GM10847 (cell line): ENCODE data around the gene MYH10.

Source experiments
- POLR2A ChIP-seq: IDR thresholded peaks from 2 replicates; pipeline ENCODE4 v1.6.1; 2011; ENCODE audit not compliant: insufficient read length; ENCODE audit errors: extremely low read depth

Gene MYH10

DNA sequence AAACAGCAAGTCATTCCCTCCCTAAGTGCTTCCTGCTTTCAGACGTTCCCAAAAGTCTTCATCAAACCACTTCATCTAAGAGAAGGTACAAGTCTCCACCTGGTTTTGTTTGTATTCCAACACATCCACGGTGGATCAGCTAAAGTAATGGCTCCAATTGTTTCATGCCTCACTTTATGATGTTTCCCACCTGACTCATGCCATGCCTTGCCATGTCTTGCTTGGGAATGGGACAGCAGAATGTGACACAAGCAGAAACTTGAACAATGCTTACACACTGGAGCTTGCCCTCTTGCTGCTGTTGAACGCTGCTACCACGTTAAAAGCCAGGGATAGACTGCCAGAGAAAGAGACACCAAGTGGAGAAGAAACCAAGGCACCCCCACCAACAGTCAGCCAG lies 43.8 kb downstream of the MYH10 start:
- TF ChIP-seq POLR2A, result no peak

- TF ChIP-seq POLR2A, result no peak
Measured at GRCh38 chr17:8585911-8586310, 44.6 kb downstream of the MYH10 start.

- no peak for TF ChIP-seq POLR2A
Measured at GRCh38 chr17:8583954-8584353, 46.6 kb downstream of the MYH10 start.

DNA sequence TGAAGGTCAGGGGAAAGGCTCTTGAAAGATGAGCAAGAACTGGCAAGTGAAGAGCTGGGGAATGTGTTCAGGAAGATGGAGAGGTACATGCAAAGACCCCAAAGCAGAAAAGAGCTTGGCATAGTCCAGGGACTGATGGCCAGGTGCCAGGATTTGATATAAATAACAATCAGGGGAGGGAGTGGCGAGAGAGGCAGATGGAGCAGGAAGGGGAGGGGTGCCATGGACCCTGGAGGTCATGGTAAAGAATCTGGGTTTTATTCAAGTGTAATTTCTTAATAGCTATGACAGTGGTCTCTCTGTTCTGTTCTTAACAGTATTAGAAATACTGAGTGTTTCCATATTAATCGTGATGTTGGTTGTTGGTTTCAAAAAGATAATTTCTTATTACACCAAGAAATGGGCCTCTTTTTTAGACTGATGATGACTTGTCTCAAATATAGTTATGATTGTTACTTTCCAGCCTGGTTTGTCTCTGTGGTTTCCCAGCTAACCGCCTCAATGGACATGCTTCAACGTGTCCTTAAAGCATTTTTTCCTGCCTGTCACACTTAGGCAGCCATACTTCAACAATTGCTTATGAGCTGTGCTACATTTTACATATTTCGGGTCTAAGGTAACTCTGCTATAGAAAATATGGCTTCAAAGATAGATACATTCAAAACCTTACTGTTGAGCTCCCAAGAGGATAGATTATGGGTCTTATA lies 49.4 kb downstream of the MYH10 start:
- TF ChIP-seq POLR2A, result no peak

- no peak for TF ChIP-seq POLR2A
Measured at GRCh38 chr17:8577868-8578267, 52.7 kb downstream of the MYH10 start.

- TF ChIP-seq POLR2A, result no peak
Measured at GRCh38 chr17:8576559-8577294, 53.8 kb downstream of the MYH10 start.

DNA sequence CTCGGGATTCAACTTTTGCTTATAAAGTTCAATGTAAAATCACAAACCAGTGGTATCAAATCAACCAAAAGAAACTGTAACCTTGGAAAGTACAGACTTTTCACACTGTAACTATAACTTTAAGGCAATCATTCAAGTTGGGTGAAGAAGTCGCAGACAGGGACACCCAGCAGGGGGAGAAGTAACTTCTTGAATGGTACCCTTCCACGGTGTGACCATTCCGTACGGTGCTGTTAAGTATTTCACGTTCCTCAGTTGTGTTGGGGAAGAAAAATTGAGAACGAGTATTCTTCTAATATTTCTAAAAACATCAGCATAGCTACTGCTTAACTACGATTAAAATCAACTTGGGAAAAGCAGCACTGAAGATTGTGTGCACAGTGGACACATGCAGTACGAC lies 55.8 kb downstream of the MYH10 start:
- no peak for TF ChIP-seq POLR2A

GRCh38 chr17:8572764-8573163 lies 57.8 kb downstream of the MYH10 start:
- TF ChIP-seq POLR2A, result no peak

- no peak for TF ChIP-seq POLR2A
Measured at GRCh38 chr17:8563981-8564602, 66.4 kb downstream of the MYH10 start.

- no peak for TF ChIP-seq POLR2A
Measured at GRCh38 chr17:8563024-8563776, 67.3 kb downstream of the MYH10 start.

- TF ChIP-seq POLR2A, result no peak
Measured at GRCh38 chr17:8558144-8558543, 72.4 kb downstream of the MYH10 start.

DNA sequence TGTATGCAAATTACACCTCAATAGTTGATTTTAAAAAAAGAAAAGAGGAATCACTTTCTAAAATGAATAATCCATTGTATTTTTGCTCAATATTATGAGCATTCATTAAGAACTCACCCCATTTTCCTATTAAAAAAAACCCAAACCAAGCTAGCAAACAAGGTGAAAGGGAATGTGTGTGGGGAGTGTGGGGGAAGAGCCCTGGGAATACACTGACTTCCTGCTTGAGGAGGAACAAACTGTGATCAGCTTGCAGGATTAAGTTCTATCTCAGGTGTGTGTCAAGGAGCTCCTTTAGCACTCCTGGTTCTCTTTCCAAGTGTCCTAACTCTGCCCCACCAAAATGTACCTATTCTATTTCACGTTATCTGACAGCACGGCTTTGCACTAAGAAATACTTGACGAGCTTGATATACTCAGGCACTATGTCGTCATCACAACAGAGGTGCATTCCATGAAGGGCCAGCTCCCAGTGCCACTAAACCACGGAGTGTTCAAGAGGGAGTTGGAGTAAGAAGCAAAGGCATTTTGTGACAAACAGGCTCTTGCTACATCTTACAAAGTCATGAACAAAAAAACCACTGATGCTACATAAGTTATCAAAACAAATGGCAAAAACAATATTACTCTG lies 73.2 kb downstream of the MYH10 start:
- no peak for TF ChIP-seq POLR2A

DNA sequence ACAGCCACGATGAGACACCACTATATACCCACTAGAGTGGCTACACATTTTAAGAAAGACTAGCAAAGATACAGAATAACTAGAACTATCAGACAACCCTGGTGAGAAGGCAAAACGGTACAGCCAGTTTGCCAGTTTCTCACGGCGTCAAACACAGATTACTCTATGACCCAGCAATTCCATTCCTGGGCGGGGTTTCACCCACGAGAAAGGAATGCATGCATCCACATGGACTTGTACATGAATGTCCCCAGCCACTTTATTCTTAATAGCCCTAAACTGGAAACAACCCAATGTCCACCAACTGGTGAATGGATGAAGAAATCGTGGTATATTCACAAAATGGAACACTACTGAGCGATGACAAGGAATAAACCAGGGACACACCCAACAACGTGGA lies 74.5 kb downstream of the MYH10 start:
- no peak for TF ChIP-seq POLR2A

GRCh38 chr17:8555062-8555461 lies 75.5 kb downstream of the MYH10 start:
- TF ChIP-seq POLR2A, result no peak
